Measurements from ENCODE around the gene PPP6R2. TPM values are rescaled to one million over a fixed set of nuclear protein-coding genes. Genes with fewer than 3 reads are reported as not detected.

Gene PPP6R2
- total RNA-seq, 3 donors from 2014 or later: 41.4 to 52.6 (median 43.3) TPM

DNA sequence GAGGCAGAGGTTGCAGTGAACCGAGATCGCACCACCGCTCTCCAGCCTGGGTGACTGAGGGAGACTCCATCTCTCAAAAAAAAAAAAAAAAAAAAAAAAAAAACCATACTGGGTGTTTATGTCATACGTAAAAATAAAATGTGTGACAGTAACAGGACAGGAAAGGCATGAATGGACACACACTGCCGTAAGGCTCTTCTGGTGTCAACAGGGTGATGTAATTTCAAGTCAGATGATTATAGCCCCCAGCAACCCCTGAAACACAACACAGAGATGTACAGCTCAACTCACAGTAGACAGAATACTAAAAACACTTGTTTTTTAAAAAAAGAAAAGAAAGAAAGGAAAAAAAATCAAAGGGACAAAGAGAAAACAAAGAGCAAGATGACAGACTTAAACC, 109.5 kb downstream of the PPP6R2 start:
- Mint-ChIP-seq H3K9me3 (no peaks in the 10 kb centered on the region), H3K4me3 (no peak overlapping the region), H3K36me3 (ENCODE audit: insufficient read depth) (peaks cover 32% of the 10 kb centered on the region), H3K27me3 (ENCODE audit: low read depth) (no peaks in the 10 kb centered on the region), H3K4me1 (ENCODE audit: low read depth) (peaks cover 13% of the 10 kb centered on the region)
- ATAC-seq: no peak
- no peak for DNase-seq

DNA sequence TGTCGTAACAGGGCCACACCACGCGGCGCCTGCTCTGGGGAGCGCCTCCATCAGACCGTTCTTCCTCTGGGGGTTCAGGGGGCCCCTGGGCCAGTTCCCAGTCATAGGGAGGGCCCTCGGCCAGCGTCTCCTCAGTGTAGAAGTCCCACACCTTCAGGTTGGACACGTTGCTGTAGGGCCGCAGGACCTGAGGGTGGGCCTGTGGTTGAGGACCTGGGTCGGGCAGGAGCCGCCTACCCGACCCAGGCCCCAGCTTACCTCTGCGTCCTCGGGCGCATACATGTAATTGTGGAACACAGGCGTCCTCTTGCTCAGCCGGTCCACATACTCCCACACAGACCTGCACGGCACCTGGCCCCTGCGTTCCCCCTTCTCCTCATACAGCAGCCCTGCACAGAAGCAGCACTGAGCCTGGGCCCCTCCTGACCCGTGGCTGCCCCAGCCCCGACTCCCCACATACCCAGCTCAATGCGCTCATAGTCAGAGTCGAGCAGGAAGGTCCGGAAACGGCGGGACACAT, 111.5 kb downstream of the PPP6R2 start:
- ATAC-seq: no peak

DNA sequence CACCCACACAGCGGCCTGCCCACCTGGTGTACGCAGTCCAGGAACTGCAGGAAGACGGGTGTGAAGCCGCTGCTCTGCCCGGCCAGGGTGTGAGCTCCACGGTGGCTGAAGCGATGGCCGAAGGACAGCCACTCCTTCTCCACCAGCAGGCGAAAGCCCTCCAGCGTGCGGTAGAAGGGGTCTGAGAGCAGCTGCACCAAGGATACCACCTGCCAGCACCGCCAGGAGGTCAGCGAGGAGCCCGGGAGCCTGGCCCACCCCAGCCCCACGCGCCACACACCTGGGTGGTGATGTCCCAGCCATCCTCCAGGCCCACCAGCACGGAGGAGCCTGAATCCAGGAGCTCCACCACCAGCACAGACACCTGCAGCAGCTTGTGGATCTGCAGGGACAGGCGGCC, 112.1 kb downstream of the PPP6R2 start:
- no peak for ATAC-seq
- peaks cover 33% of the 10 kb centered on the region for H3K36me3 Mint-ChIP-seq (ENCODE audit: insufficient read depth)
- peaks cover 10% of the 10 kb centered on the region for H3K4me1 Mint-ChIP-seq (ENCODE audit: low read depth)
- no peaks in the 10 kb centered on the region for H3K27me3 Mint-ChIP-seq (ENCODE audit: low read depth)
- no peaks in the 10 kb centered on the region for H3K9me3 Mint-ChIP-seq
- no peak for DNase-seq
- H3K4me3 Mint-ChIP-seq: no peak overlapping the region

More for the DNA sequence above, 111.5 kb downstream of the PPP6R2 start:
- no peak for DNase-seq
- Mint-ChIP-seq H3K9me3 (no peaks in the 10 kb centered on the region), H3K4me1 (ENCODE audit: low read depth) (peaks cover 10% of the 10 kb centered on the region), H3K27me3 (ENCODE audit: low read depth) (no peaks in the 10 kb centered on the region), H3K4me3 (no peak overlapping the region), H3K36me3 (ENCODE audit: insufficient read depth) (peaks cover 36% of the 10 kb centered on the region)

DNA sequence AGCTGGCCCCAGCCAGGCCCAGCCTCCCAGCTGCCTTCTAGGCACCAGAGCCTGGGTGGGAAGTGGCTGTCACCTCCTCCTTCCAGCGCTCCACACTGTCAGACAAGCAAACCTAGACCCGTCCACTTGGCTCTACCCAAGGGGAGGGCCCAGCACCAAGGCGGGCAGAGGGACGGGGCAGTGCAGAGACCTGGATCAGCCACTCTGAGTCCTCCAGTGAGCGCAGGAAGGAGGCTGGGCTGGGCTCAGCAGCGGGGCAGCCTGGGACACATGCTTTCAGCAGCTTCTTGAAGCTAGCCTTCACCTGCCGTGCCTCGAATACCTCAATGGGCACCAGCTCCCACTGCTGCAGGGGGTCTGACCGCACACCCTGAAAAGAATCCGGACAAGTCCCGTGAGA, 112.9 kb downstream of the PPP6R2 start:
- ATAC-seq (no peak), DNase-seq (no peak)
- Mint-ChIP-seq H3K27me3 (ENCODE audit: low read depth) (no peaks in the 10 kb centered on the region), H3K9me3 (no peaks in the 10 kb centered on the region), H3K4me1 (ENCODE audit: low read depth) (peaks cover 10% of the 10 kb centered on the region), H3K36me3 (ENCODE audit: insufficient read depth) (peaks cover 39% of the 10 kb centered on the region), H3K4me3 (no peak overlapping the region)

DNA sequence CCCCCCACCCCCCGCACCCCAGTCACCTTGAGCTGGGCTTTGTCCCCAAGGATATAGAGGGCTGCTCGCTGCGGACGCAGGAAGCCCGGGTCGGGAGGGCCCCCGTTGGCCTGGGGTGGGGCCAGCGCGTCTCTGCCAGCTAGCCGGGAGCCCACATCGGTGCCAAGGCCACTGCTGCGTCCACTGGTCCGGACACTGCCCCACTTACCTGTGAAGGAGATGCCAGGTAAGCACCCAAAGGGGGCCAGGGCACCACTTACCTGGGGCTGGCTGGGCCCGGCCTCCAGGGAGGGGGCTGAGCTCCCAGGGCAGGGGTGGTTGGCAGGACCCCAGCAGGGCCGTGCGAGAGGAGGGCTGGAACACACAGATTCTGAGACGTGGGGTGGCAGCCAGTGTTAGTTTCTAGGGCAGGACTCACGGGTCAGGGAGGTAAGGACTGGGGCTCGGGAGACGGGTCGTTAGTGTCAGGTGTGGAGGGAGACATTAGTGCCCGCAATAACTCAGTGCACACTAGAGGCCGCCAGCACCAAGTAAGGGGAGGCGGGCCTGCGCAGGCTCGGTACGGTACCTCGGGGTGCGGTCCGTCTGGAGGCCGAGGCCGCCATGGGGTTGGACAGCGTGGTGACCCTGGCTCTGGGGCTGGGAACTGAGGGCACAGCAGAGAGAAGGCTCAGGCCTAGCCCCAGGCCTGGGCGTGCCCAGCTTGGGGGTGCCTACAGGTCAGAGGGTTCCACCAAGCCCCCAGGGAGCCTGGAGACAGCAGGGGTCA, 113.5 kb downstream of the PPP6R2 start:
- no peak overlapping the region for H3K4me3 Mint-ChIP-seq
- peak in 1 of 2 donors; percentile 19 for ATAC-seq
- no peaks in the 10 kb centered on the region for H3K27me3 Mint-ChIP-seq (ENCODE audit: low read depth)
- no peaks in the 10 kb centered on the region for H3K9me3 Mint-ChIP-seq
- peaks cover 35% of the 10 kb centered on the region for H3K36me3 Mint-ChIP-seq (ENCODE audit: insufficient read depth)
- DNase-seq: no peak
- H3K4me1 Mint-ChIP-seq (ENCODE audit: low read depth): peaks cover 10% of the 10 kb centered on the region

DNA sequence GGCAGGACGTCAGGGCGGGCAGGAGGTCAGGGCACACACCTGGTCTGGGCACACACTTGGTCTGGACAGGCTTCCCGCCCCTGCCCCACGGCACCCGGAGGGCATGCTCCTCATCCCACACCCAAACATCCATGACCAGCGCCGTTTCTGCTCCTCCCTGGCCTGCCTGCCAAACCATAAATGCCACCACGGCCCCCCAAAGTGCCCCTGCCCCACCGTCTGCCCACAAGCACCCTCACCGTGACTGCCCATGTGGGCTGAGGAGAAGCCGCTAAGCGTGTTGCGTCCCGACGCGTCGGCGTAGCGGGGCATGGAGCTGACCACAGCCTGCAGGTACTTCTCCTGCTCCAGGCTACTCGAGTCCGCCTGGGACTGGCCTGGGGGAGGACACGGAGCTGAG, 115.9 kb downstream of the PPP6R2 start:
- Mint-ChIP-seq H3K4me1 (ENCODE audit: low read depth) (no peaks in the 10 kb centered on the region), H3K36me3 (ENCODE audit: insufficient read depth) (peaks cover 33% of the 10 kb centered on the region), H3K9me3 (no peaks in the 10 kb centered on the region), H3K4me3 (no peak overlapping the region), H3K27me3 (ENCODE audit: low read depth) (no peaks in the 10 kb centered on the region)
- no peak for ATAC-seq
- DNase-seq: no peak

DNA sequence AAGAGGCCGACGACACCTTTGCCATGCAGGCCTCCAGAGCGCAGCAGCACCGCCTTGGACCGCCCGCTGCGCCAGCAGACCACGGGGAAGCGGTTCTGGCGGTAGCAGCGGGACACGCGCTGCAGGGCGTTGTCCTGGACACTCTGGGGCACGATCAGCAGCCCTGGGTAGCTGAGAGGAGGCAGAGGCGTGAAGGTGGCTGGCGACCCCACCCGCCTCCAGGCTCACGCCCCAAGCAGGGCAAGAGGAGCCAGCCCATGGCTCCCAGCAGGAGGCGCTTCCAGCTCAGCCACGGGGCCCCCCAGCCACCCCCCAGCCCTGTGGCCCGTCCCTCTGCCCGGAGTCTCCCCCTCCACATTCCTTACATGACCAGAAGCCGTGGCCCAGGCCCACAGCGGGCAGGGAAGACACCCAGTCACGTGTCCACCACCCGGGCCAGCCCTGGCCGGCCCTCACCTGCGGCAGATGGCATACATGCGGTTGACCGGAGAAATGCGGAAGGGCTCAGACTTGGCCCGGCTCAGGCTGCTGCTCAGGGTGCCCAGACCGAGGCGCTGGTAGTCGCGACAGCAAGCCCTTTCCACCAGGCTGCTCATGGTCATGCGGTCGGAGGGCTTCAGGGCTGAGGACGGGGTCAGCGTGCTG, 116.5 kb downstream of the PPP6R2 start:
- Mint-ChIP-seq H3K4me3 (no peak overlapping the region), H3K27me3 (ENCODE audit: low read depth) (no peaks in the 10 kb centered on the region), H3K4me1 (ENCODE audit: low read depth) (no peaks in the 10 kb centered on the region), H3K36me3 (ENCODE audit: insufficient read depth) (peaks cover 31% of the 10 kb centered on the region), H3K9me3 (no peaks in the 10 kb centered on the region)
- DNase-seq (no peak), ATAC-seq (no peak)

DNA sequence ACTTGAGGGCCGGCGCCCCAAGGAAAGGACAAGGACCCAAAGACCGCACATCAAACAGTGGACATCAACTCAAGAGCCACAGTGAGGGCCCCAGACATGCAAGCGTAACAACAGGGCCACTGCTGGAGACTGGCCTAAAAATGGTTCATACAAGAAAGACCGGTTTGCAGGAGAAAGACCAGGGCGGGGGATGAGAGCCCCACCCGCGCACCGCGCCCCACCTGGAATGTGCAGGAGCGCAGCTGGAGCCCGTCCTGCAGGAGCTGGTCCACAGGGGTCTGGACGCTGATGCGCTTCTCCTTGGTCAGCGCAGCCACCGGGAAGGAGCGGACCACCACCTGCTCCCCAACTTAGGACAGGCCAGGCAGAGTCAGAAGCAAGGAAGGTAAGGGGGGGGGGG, 117.8 kb downstream of the PPP6R2 start:
- Mint-ChIP-seq H3K4me1 (ENCODE audit: low read depth) (no peaks in the 10 kb centered on the region), H3K27me3 (ENCODE audit: low read depth) (no peaks in the 10 kb centered on the region), H3K9me3 (no peaks in the 10 kb centered on the region), H3K36me3 (ENCODE audit: insufficient read depth) (peaks cover 29% of the 10 kb centered on the region), H3K4me3 (no peak overlapping the region)
- no peak for DNase-seq
- no peak for ATAC-seq

DNA sequence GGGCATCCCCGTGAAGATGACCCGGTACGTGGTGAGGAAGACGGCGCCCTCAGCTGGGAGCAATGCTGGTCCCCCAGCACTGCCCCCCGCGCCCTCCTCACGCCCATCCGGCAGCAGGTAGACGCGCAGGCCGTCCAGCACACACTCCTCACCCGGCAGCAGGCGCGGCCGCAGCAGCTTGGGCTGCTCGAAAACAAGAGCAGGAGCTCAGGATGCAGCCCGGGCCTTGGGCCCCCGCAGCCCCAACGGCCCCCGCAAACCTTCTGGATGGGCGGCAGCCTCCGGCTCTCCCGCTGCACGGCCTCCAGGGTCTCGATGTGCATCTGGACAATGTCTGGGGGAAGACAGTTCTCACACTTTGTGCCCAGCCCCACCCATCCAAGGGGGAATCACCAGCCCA, 118.4 kb downstream of the PPP6R2 start:
- no peak overlapping the region for H3K4me3 Mint-ChIP-seq
- H3K4me1 Mint-ChIP-seq (ENCODE audit: low read depth): no peaks in the 10 kb centered on the region

DNA sequence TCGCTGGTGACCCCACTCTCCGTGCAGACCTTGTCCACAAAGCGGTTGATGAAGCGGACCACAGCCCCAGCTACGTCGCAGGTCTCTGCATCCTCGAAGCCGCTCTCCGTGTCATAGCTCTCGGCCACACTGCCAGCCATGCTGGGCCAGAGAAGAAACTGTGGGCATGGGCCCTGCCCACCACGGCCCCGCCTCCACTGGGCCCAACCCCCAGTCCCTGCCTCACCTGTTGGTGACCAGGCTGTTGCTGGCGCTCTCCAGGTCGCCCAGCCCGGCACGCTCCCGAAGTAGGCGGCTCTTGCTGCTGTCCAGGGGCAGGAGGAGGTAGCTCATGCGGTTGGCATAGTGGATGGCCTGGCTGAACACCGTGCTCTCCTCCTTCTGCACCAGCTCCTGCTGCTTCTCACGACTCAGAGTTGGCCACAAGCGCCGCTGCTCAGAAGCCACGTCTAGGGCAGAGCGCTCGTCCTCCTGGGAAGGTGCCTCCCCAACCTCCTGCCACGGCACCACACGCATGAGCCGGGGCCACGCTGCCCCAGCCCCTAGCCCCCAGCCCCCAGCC, 118.9 kb downstream of the PPP6R2 start:
- H3K9me3 Mint-ChIP-seq: no peaks in the 10 kb centered on the region
- H3K36me3 Mint-ChIP-seq (ENCODE audit: insufficient read depth): peaks cover 35% of the 10 kb centered on the region
- DNase-seq (no peak), ATAC-seq (no peak)
- no peak overlapping the region for H3K4me3 Mint-ChIP-seq
- no peaks in the 10 kb centered on the region for H3K4me1 Mint-ChIP-seq (ENCODE audit: low read depth)
- no peaks in the 10 kb centered on the region for H3K27me3 Mint-ChIP-seq (ENCODE audit: low read depth)

More for the DNA sequence above, 118.4 kb downstream of the PPP6R2 start:
- ATAC-seq (no peak), DNase-seq (no peak)
- peaks cover 31% of the 10 kb centered on the region for H3K36me3 Mint-ChIP-seq (ENCODE audit: insufficient read depth)
- no peaks in the 10 kb centered on the region for H3K27me3 Mint-ChIP-seq (ENCODE audit: low read depth)
- no peaks in the 10 kb centered on the region for H3K9me3 Mint-ChIP-seq

DNA sequence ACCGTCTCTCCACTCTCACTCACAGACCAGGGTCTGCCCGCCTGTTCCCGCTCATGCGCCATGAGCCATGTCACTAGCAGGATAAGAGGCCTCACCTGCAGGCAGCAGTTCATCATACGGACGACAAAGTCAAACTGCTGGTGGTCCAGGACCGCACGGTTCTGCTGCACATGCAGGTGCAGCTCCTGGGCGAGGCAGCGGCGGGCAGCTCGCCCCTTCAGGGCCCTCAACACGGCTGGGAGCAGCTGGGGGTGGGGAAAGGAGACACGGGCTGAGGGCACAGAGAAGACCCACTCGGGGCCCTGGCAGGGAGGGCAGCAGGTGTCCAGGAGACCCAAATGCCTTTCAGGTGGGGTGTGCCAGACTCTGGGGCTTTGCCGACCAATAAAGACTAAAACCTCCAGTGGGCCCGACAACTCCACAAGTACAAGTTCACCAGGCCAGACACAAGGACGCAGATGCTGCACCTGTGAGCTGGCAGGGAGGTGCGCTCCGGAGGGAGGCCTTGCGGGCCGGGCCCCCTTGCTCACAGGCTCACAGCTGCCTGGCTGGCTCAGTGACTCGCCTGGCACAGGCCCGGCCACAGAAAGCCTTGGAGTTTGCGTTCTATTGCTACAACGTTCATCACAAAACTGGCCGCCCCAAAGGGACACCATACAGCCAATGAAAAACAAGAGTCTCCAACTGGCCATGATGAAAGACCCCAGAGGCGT, 120.2 kb downstream of the PPP6R2 start:
- no peak for ATAC-seq
- no peak overlapping the region for H3K4me3 Mint-ChIP-seq
- DNase-seq: no peak
- no peaks in the 10 kb centered on the region for H3K9me3 Mint-ChIP-seq
- peaks cover under 1% of the 10 kb centered on the region for H3K4me1 Mint-ChIP-seq (ENCODE audit: low read depth)
- no peaks in the 10 kb centered on the region for H3K27me3 Mint-ChIP-seq (ENCODE audit: low read depth)
- H3K36me3 Mint-ChIP-seq (ENCODE audit: insufficient read depth): peaks cover 31% of the 10 kb centered on the region

DNA sequence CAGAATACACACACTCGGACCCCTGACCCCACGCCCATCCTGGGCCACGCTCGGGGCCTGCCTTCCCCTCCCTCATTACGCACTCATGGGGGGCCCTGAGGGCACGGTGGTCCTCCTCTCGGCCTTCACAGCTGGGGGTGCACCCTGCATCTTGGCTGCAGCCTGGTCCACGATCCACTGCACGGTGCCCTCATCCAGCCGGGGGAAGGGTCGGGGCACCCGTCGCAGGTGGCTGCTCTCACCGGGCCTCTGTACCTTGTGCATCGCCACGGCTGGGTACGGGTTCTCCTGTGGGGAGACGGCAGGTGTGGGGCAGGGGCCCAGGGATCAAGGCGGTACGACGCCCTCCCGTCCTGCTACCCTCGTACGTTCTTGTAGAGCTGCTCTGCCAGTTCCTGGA, 121.3 kb downstream of the PPP6R2 start:
- no peaks in the 10 kb centered on the region for H3K9me3 Mint-ChIP-seq

DNA sequence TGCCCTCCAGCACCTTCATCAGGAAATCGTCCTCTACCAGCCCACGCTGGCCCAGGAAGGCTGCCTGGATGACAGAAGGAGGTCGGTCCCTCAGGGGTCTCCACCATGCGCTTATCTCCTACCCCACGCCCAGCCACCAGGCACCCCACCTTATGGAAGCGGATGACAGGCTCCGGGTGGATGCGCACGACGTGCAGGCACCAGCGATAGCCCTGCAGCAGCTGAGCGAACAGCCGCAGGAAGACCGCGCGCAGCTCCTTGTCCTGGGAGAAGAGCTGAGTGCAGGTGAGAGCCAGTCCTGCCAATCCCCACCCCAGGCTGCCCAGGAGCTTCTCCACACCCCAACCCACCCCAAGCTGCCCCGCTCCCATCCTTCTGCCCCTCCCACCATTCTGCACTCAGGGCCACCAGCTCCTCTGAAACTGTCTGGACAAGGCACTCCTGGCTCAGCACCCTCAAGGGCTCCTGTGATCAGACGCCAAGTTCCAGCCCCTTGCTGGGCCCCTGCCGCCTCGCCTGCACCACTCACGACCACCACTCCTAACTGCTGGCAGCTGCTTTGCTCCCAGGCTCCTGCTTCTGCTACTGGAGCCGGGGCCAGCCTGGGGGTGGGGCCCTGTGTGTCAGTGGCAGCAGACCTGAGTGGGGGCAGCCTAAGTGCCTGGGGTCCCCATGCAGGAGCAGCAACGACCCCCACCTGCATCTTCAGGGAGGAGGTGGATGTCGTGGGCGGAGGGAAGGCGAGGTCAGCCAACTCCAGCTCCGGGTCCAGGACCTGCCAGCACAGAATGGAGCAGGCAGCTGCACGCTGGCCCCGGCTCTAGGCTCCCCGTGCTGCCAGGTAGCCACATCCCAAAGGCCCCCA, 122.2 kb downstream of the PPP6R2 start:
- Mint-ChIP-seq H3K4me3 (no peak overlapping the region), H3K27me3 (ENCODE audit: low read depth) (no peaks in the 10 kb centered on the region), H3K4me1 (ENCODE audit: low read depth) (peaks cover 20% of the 10 kb centered on the region), H3K36me3 (ENCODE audit: insufficient read depth) (peaks cover 21% of the 10 kb centered on the region), H3K9me3 (no peaks in the 10 kb centered on the region)
- ATAC-seq (no peak), DNase-seq (no peak)

More for the DNA sequence above, 121.3 kb downstream of the PPP6R2 start:
- no peak for DNase-seq
- Mint-ChIP-seq H3K4me3 (no peak overlapping the region), H3K27me3 (ENCODE audit: low read depth) (no peaks in the 10 kb centered on the region), H3K4me1 (ENCODE audit: low read depth) (peaks cover 11% of the 10 kb centered on the region), H3K36me3 (ENCODE audit: insufficient read depth) (peaks cover 22% of the 10 kb centered on the region)
- no peak for ATAC-seq

All from activated T-cell treated with anti-CD3 and anti-CD28 coated beads, Interleukin-2, amount 50 U/mL, for 4 hours (primary cell).